HT-29 (cell line): Measurements from ENCODE around the gene KRT85. TPM values are rescaled to one million over a fixed set of nuclear protein-coding genes. Genes with fewer than 3 reads are reported as not detected.

Experiments
- DNase-seq: peaks from one replicate; pipeline ENCODE4 v3.0.0-alpha.2; 2015; ENCODE audit warnings: low spot score
- total RNA-seq: library from RNA; depleted of rRNA; stranded (reverse); fragments of >200 nt; shearing (Covaris generic); gene quantifications from 2 replicates; pipeline ENCODE4 v1.2.3, GENCODE V29; 2014

KRT85 gene
- total RNA-seq, 1 experiment from 2014 or later: not detected

- DNase-seq: no peak
Observed at GRCh38 chr12:52394836-52395405, 27.6 kb upstream of the KRT85 start.

DNA sequence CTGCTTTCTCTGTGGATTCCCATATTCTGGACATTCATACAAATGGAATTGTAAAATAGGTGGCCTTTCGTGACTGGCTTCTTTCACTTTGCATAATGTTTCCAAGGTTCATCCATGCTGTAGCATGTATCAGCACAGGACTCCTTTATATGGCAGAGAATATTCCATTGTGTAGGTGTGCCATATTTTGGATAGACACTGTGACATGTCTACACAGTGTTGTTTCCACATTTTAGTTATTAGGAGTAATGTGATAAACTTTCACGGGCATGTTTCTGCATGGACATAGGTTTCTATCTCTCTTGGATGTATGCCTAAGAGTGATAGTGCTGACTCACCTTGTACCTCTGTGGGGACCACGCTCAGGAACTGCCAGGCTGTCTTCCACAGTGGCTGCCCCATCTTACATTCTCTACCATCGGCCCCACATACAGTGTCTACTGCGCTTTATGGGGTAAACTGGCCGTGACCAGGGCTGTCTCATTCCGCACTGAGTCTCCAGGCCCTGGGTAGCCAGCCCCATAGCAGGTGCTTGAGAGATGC lies 25.3 kb upstream of the KRT85 start:
- DNase-seq: no peak

DNA sequence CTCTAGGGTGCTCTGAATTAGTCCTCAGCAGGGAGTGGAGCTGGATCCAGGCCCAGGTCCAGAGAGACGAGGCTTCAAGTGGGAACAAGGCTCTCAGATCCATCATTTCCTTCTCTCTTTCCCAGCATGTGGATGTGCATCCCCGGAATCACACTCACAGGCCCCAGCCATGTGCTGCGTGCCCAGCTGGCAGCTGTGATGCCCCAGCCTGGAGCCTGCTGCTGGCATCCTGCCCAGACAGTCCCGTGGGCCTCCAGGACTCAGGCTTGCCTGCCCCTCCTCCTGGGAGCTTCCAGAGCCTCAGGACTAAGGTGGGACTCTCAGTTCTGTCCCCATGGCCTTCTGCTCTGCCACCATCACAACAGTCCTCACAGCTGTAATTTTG lies 24.3 kb upstream of the KRT85 start:
- peak; percentile 36 for DNase-seq

DNA sequence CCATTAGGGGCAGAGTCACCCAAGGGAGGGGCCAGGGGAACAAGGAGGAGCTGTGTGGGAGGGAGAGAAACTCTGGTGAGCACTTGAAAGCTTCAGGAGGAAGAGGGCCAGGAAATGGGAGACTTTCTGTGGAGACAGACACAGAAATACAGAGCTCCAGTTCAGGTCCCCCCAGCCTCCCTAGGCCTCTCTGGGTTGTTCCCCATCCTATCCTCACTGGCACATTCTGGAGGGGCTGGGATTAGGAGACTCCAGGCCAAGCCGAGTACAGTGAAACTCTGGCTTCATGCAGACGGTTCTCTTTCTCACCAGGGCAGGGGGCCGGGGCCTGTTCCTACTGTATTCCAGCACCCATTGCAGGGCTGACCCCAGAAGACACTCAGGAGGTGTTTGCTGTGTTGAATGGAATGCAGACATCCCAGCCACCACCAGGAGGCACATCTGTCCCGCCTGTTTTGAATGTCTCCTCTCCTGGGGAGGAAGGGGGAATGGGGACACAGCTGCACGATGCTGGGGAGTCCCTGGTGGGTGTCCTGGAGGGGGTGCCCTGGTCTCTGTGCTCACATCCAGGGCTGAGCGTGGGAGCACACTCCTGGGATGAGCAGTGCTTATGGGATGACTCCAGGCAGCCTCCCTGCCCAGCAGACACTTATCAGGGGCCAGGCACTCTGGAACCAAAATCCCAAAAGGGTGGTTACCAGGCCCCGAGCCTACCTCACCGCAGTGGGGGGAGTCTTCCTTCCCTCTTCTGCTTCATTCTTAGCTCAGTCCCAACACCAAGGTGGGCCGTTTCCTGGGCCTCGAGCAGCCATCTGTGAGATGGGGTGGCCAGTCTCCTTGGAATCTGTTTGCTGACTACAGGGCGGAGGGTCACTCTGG lies 23.7 kb upstream of the KRT85 start:
- peak; percentile 49 for DNase-seq

GRCh38 chr12:52389313-52390207 lies 22.3 kb upstream of the KRT85 start:
- DNase-seq: no peak

DNA sequence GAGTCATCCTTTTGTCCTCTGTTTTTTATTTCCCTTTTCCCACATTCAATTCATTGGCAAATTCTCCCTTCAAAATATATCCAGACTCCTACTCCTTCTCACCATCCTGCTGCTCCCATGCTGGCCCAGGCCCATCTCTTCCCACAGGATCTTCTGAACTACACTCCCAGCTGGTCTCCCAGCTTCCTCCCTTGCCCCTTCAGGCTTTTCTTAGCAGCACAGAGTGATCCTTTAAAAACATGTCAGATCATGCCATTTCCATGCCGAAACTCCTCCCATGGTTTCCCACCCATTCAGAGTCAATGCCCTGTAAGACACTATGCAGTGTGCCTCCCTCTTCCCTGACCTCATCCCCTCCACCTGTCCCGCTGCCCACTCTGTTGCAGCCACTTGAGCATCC lies 20.6 kb upstream of the KRT85 start:
- DNase-seq: no peak

DNA sequence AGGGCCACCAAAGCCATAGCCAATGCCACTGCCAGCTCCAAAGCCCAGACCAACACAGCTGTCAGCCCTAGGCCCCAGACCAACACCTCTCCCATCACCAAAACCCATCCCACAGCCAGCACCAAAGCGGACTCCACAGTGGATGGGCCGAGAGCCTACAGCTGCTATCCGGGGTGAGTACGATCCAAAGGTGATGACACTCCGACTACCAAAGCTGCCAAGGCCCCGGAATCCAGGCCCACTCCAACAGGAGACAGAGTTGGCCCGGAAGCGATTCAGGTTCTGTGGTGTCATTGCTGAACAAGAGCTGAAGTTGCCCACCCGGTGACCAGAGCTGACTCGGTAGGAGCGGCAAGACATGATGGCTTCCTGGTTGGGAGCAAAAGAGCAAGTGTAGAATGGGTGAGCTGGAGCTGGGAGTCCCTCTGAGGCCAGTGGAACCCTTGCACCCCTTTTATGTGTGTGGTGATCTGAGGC lies 18.0 kb upstream of the KRT85 start, which contains the start of gene KRT84:
Gene KRT84, minus strand, starts transcription at position 427 of the 477 bp plus-strand sequence. Its CDS starts 67 bp downstream, at position 360.
- no peak for DNase-seq

DNA sequence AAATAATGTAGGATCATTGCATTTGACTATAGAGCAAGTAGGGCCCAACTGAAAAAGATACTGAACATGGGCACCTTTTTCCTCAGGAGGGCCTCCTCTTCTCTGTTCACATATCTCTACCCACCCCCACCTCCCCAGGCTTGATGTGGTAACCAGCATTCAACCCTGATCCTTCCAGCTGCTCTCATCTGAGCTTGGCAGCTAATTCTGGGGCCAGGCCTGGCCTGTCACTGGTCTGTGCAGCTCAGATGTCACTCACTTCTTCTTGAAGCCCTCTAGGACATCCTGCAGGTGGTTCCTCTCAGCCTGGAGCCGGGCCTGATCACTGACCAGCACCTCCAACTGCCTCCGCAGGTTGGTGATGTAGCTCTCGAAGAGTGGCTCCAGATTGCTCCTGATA lies 16.1 kb upstream of the KRT85 start:
- no peak for DNase-seq

DNA sequence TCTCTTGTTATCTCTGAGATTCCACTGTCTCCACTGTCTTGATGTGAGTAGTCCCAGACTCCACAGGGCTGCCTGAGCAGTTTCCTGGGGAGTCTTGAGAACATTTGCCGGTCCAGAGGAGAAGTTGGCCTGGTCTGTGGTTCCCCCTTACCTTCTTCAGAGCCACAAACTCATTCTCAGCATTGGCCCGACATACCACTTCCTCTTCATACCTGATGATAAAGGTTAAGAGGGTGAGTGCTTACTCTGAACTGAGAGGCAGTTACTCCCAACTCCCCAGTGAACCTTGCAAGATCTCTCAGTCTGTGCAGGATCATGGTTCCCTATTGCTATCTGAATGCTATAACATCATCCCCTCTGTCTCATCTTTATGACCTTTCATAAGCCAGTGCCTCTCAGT lies 15.6 kb upstream of the KRT85 start:
- no peak for DNase-seq

DNA sequence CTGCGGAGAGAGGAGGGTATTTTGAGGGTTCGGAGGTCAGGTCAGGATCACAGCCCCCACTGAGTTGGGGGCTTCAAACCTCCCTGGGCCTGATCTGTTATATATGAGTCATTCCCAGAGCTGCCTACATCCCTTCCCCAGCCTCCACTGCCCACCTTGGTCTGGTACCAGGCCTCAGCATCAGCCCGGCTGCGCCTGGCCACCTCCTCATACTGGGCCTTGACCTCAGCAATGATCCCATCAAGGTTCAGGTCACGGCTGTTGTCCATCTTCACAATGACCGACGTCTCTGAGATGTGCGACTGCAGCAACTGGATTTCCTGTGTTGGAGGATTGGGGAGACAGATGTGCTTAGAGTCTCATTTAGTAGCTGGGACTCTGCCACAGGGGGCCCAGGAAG lies 13.9 kb upstream of the KRT85 start:
- DNase-seq: no peak

GRCh38 chr12:52380271-52380694 lies 13.0 kb upstream of the KRT85 start:
- DNase-seq: peak; percentile 65

GRCh38 chr12:52379536-52379935 lies 12.3 kb upstream of the KRT85 start:
- DNase-seq: no peak

- DNase-seq: no peak
Observed at GRCh38 chr12:52378091-52378490, 10.8 kb upstream of the KRT85 start.

DNA sequence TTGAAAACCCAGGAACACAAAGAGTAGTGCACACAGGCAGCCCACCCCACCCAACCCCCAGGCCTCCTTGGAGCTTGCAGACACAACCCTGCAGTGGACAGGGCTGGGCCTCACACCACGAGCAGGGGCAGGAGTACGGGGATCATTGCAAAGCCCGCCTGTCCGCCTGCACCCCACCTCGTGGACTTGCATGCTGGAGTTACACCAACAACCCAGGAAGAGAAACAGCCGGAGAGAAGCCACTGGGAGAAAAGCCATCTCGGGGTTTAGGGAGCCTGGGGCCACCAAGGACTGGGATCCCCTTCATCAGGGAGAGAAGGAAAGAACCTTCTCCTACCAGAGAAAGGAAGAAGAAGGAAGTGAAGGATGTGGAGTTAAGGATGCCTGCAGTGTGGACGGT lies 10.0 kb upstream of the KRT85 start:
- DNase-seq: no peak

DNA sequence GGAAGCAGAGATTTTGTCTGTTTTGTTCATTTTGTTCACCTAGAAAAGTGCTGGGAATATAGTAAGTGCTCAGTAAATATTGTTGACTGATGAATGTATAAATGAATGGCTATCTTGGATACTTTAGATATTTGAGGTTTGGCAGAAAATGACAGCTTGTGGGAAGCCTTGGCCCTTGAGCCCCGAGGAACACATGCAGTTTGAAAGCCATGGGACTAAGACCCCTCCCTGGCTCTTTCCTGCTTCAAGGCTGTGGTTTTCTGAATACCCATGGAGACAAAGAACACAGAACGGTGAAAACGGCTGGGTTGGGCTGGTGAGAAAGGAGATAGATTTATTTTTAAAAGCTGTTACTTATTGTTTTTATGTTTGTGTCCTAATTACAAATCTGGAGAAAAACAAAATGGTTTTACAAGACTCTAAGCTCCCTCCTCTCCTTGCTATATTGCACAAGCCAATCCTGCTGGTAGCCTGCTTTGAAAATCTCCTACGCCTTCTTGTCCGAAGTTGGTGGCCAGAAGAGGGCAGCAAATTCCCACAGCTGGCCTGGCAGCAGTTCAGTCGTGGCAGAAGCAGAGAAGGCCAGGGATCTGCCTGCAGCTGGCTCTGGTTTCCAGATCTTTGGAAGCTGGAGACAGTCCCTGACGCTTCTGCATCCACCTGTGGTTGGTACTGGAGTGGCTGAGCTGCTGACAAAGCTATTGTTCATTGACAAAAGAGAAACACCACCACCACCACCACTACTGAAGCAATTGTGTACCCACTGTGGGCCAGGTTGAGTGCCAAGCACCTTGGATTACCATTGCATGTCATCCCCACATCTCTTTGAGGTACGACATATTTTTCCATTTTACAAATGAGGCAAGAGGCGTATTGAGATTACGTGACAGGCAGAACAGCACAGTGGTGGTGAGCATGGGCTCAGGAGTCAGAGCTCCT lies 5.2 kb upstream of the KRT85 start:
- DNase-seq: peak; percentile 80

- no peak for DNase-seq
Observed at GRCh38 chr12:52371716-52372115, 4.4 kb upstream of the KRT85 start.

GRCh38 chr12:52370926-52371608 lies 3.8 kb upstream of the KRT85 start:
- DNase-seq: no peak

DNA sequence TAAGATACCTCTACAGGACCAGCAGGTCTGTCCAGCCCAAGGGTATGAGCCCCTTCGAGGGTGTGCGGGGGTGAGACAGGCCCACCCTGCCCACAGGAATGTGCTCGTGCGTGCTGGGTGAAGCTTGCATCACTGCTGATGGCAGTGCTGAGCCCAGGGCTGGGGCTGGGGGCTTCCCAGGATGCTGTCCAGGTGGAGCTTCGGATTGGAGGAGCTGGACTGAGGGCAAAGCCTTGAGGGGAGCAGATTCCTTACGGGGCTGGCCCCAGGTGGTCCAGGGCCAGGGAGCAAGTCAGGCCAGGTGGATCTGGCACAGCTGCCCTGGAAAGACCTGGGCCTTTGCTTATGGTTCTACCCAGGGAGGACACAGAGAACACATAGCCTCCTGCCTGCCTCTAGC lies 2.5 kb upstream of the KRT85 start:
- no peak for DNase-seq

- DNase-seq: no peak
Observed at GRCh38 chr12:52369211-52369610, 1.9 kb upstream of the KRT85 start.

DNA sequence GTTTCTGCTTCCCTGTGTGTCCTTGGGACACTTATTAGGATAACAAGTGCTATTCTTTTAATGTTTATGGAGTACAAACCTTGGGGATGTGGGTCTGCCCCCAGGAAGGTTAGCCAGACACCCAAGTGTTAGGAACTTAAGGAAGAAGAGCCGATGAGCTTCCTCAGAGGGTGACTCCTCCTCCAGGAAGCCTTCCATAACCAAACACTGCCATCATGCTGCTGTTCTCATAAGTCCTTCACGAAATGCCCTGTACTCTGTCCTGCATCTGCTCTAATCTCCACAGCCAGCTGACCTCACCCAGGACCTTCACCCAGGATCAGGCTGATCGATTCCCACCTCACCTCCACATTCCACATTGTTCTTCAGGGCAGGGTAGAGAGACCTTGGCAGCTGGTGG lies 1.2 kb upstream of the KRT85 start:
- no peak for DNase-seq
